ENCODE data around the gene DNAJB13.

Gene DNAJB13

GRCh38 chr11:74018331-74019005 lies 67.6 kb downstream of the DNAJB13 start:
- peaks cover 14% of the 10 kb centered on the region for H3K4me1 ChIP-seq (ENCODE audit: control insufficient read depth, insufficient read depth, low read length)
- H3K4me3 ChIP-seq (ENCODE audit: low read length): no peak overlapping the region
- no peak overlapping the region for H3K9ac ChIP-seq (ENCODE audit: low read length)
- H3K36me3 ChIP-seq (ENCODE audit: control insufficient read depth, insufficient read depth, low read length): no peaks in the 10 kb centered on the region
- no peaks in the 10 kb centered on the region for H3K27me3 ChIP-seq (ENCODE audit: control insufficient read depth, insufficient read depth, low read length)
- H3K27ac ChIP-seq (ENCODE audit: low read depth, low read length): peak overlapping the region; percentile 68

GRCh38 chr11:74019104-74019738 lies 68.4 kb downstream of the DNAJB13 start:
- H3K27ac ChIP-seq (ENCODE audit: low read depth, low read length): peak overlapping the region; percentile 68
- H3K27me3 ChIP-seq (ENCODE audit: control insufficient read depth, insufficient read depth, low read length): no peaks in the 10 kb centered on the region
- no peaks in the 10 kb centered on the region for H3K36me3 ChIP-seq (ENCODE audit: control insufficient read depth, insufficient read depth, low read length)
- H3K4me1 ChIP-seq (ENCODE audit: control insufficient read depth, insufficient read depth, low read length): peaks cover 14% of the 10 kb centered on the region
- no peak overlapping the region for H3K4me3 ChIP-seq (ENCODE audit: low read length)
- H3K9ac ChIP-seq (ENCODE audit: low read length): no peak overlapping the region

GRCh38 chr11:74019860-74020259 lies 69.0 kb downstream of the DNAJB13 start:
- Histone ChIP-seq H3K36me3 (ENCODE audit: control insufficient read depth, insufficient read depth, low read length) (no peaks in the 10 kb centered on the region), H3K27ac (ENCODE audit: low read depth, low read length) (no peak overlapping the region), H3K9ac (ENCODE audit: low read length) (no peak overlapping the region), H3K27me3 (ENCODE audit: control insufficient read depth, insufficient read depth, low read length) (no peaks in the 10 kb centered on the region), H3K4me1 (ENCODE audit: control insufficient read depth, insufficient read depth, low read length) (peaks cover 14% of the 10 kb centered on the region), H3K4me3 (ENCODE audit: low read length) (no peak overlapping the region)

Measured in rectal smooth muscle tissue (tissue), 1 donor.